ENCODE results near the gene ARHGAP6.

DNA sequence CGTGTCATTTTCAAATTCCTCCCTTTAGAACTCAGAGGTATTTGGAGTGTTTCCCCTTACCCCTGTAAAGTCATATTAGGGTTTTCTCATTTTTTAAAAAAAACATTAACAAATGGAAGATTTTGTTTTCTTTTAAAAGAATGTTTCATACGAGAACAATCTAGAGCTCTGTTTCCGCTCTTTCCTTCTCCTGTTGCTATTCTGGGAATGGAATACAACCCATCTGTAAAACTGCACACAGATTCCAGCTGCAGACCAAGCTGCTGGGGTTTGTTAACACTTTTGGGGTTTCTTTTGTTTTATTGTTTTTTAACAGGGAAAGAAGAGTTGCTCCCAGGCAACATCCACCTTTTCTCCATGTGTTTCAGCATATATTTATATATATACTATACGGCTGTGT, 493.3 kb downstream of the ARHGAP6 start:
- no peak for TF ChIP-seq ZNF274 (IDR thresholded peaks at IDR 0.05; ENCODE audit: low read depth, low read length)
- TF ChIP-seq YY1 (IDR thresholded peaks at IDR 0.05; ENCODE audit: insufficient read depth, insufficient read length) = no peak
